Gastroesophageal sphincter (tissue), 3 donors: Measurements from ENCODE around the gene UBE2D4.

ENCODE experiments used
- POLR2A ChIP-seq, 2 donors: fragments of 450-650 bp; IDR thresholded peaks; one replicate each; pipeline ENCODE4 v1.6.1; 2017; ENCODE audit warnings: antibody characterized with exemption in 2 of 2, mild to moderate bottlenecking in 2 of 2, moderate library complexity in 1 of 2
- POLR2AphosphoS5 ChIP-seq: sonication (generic); formaldehyde crosslinking; IDR thresholded peaks from one replicate; pipeline ENCODE4 v1.6.1; 2017; ENCODE audit warnings: antibody characterized with exemption
- TF ChIP-seq, protein P1 (sequence below), 4 experiments: fragments of 200-600 bp in 2 of 4; fragments of 450-650 bp in 2 of 4; sonication (generic) in 1 of 4; IDR thresholded peaks; one replicate each; pipeline ENCODE4 v1.5.1; 2017 to 2019; ENCODE audit warnings: antibody characterized with exemption in 4 of 4, mild to moderate bottlenecking in 2 of 4, moderate library complexity in 2 of 4

GRCh38 chr7:43904533-43905208 is 21.6 kb upstream of the UBE2D4 start:
- TF ChIP-seq, protein P1, sequence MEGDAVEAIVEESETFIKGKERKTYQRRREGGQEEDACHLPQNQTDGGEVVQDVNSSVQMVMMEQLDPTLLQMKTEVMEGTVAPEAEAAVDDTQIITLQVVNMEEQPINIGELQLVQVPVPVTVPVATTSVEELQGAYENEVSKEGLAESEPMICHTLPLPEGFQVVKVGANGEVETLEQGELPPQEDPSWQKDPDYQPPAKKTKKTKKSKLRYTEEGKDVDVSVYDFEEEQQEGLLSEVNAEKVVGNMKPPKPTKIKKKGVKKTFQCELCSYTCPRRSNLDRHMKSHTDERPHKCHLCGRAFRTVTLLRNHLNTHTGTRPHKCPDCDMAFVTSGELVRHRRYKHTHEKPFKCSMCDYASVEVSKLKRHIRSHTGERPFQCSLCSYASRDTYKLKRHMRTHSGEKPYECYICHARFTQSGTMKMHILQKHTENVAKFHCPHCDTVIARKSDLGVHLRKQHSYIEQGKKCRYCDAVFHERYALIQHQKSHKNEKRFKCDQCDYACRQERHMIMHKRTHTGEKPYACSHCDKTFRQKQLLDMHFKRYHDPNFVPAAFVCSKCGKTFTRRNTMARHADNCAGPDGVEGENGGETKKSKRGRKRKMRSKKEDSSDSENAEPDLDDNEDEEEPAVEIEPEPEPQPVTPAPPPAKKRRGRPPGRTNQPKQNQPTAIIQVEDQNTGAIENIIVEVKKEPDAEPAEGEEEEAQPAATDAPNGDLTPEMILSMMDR (IDR thresholded peaks at IDR 0.05), result no peak
- TF ChIP-seq POLR2A (IDR thresholded peaks at IDR 0.05) (no peak), POLR2AphosphoS5 (no peak)
